Activated CD8-positive, alpha-beta memory T cell treated with anti-CD3 and anti-CD28 coated beads for 36 hours (primary cell): ENCODE data around the gene SMARCD2. TPM values are rescaled to one million over a fixed set of nuclear protein-coding genes. Genes with fewer than 3 reads are reported as not detected.

Experiments
- CTCF ChIA-PET: fragments of 350-600 bp; sonication (Branson Sonifier 250); formaldehyde crosslinking; loops from one replicate; lab custom pipeline; 2021; ENCODE audit warnings: antibody characterized with exemption; lab: Charles Lee
- POLR2A ChIA-PET: fragments of 350-600 bp; sonication (Branson Sonifier 250); formaldehyde crosslinking; loops from one replicate; lab custom pipeline; 2021; ENCODE audit warnings: antibody characterized with exemption; lab: Charles Lee
- total RNA-seq, 2 experiments: library from RNA; stranded (reverse); gene quantifications; one replicate each; pipeline ENCODE4 v1.2.3, GENCODE V29; 2021

SMARCD2 gene
- total RNA-seq, 2 experiments from 2014 or later, result 95.2 to 98.4 TPM

- CTCF ChIA-PET, result interaction anchor here (1.2 kb wide), 1 partner anchor 11 kb away, joined by 5 read pairs; no protein-coding TSS in a partner anchor
- POLR2A ChIA-PET, result no interaction called here
These were observed 12.7 kb upstream of the SMARCD2 start for GRCh38 chr17:63855185-63855584.

- CTCF ChIA-PET, result interaction anchor here (1.2 kb wide), 1 partner anchor 11 kb away, joined by 5 read pairs; no protein-coding TSS in a partner anchor
- POLR2A ChIA-PET, result no interaction called here
These were observed 12.2 kb upstream of the SMARCD2 start for GRCh38 chr17:63854709-63855108.

DNA sequence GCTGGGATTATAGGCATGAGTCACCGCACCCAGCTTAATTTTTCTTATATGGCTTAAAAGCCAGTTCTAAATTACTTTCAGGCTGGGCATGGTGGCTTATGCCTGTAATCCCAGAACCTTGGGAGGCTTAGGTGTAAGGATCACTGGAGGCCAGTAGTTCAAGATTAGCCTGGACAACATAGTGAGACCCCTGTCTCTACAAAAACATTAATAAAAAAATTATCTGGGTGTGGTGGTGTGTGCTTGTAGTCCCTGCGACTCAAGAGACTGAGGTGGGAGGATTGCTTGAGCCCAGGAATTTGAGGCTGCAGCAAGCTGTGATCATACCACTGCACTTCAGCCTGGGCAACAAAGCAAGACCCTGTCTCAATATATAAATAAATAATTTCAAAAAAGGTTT lies 10.8 kb upstream of the SMARCD2 start:
- POLR2A ChIA-PET, result no interaction called here
- CTCF ChIA-PET, result no interaction called here

GRCh38 chr17:63850401-63850800 lies 7.9 kb upstream of the SMARCD2 start:
- ChIA-PET CTCF (interaction anchor here (0.7 to 1.2 kb wide), 2 partner anchors 15 to 117 kb away, joined by 3 read pairs; no protein-coding TSS in a partner anchor), POLR2A (no interaction called here)

DNA sequence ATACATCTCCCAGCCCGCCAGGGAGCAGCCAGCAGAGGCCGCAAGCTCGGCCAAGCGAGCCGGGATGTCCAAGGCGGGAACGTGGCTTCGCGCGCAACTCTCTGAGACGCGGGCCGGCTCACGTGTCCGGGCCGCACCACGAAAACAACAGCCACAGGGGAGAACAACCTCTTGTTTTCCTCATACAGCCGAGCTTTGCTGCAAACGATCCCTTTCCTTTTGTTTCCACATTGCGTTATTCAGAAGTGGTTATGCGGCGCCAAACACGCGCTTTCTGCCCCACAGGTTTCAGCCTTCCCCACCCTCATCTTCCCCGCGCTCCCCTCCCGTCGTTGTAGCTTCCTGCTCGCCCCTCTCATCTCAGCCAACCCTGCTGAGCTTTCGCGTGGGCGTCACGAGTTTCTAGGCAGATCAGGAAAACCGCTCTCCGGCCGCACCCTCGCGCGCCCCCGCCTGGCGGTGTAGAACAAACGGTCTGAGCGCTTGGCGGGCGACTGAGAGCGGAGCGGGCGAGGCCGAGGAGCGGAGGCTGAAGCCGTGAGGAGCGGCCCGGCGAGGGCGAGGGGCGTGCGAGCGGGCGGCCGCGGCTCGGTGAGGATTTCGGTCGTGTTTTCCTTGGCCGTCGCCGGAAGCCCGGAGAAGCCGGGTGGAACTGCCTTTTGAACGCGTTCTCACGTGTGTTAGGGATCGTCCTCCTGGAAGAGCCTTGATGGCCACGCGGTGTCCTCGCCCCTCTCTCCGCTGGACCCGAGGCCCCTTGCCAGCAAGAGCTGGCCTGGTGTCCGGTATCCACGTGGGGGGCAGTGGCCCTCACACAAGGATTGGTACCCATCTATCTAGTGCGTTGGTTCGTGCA lies 6.6 kb upstream of the SMARCD2 start:
- CTCF ChIA-PET, result interaction anchor here (0.7 to 2.0 kb wide), 16 partner anchors 8 to 423 kb away, joined by 3 to 12 read pairs (median 4); no protein-coding TSS in a partner anchor
- POLR2A ChIA-PET, result interaction anchor here (1.0 to 1.6 kb wide), 4 partner anchors 23 to 297 kb away, joined by 3 read pairs; partner anchors contain the start of gene CCDC47

DNA sequence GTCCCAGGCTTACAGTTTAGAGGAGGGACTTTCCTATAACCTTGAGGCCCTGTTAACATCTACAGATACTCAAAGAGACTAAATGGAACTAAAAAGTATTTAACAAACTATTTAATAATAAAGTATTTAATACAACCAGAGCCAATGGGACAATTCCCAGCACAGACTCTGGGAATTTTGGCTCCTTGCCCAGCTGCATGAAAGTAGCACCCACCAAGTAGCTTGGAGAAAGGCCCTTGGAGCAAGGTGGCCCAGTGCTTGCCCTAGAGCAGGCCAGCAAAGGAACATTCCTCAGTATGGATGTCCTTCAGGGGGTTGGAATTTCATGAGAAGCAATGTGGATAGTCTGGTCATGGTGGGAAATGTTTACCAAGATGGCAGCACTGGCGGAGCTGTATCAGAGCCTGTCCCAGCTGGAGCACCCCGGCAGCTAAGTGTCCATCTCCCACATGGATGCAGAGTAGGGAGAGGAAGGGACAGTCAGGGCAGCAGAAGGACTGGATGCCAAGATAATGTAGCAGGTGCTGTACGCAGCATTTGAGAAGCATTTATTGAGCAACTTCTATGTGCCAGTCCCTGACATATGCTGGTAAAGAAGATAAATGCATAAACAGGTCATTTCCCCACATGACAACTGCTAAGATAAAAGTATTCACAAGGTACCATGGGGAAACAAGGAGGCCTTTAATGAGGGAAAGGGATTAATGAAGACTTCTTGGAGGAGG lies 5.2 kb upstream of the SMARCD2 start:
- ChIA-PET POLR2A (interaction anchor here (1.6 kb wide), 1 partner anchor 298 kb away, joined by 3 read pairs; no protein-coding TSS in a partner anchor), CTCF (interaction anchor here (1.1 to 2.0 kb wide), 4 partner anchors 10 to 19 kb away, joined by 3 to 12 read pairs (median 4); no protein-coding TSS in a partner anchor)

- POLR2A ChIA-PET, result no interaction called here
- CTCF ChIA-PET, result no interaction called here
These were observed 3.0 kb upstream of the SMARCD2 start for GRCh38 chr17:63845509-63845908.

DNA sequence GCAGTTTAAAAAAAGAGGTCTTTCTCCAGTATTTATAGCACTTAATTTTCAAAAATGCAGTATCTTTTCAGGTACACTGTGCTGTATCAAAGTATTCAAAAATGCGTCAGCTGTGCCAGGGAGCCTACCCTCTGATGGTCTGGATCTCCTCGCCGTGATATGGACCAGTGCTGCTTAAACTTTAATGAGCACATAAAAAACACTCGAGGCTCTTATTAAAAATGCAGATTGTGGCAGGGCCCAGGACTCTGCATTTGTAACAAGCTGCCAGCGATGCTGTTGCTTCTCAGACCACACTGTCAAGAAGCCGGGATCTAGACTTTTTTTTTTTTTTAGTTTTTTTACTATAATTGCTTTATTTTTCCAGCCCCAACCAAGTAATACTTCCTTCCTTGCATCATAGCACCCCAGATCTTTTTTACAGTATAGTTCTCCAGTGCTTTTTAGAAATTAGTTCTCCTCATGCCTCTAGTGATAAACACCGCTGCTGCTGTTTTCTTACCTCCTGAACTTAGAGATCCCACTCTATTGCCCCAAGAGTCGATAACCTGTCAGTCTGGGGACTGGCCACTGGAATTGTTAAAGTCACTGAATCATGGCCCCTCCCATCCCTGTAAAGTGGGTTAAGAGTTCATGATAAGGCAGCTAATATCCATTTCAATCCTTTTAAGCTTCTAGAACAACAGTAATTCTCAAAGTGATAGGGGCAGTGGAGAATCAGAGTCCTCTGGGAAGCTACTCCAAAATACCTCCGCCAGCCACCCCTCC lies 1.6 kb upstream of the SMARCD2 start:
- ChIA-PET CTCF (interaction anchor here (1.0 kb wide), 1 partner anchor 39 kb away, joined by 3 read pairs; no protein-coding TSS in a partner anchor), POLR2A (interaction anchor here (0.5 to 1.1 kb wide), 6 partner anchors 71 to 364 kb away, joined by 3 to 9 read pairs (median 6); partner anchors contain the start of gene CCDC47)

DNA sequence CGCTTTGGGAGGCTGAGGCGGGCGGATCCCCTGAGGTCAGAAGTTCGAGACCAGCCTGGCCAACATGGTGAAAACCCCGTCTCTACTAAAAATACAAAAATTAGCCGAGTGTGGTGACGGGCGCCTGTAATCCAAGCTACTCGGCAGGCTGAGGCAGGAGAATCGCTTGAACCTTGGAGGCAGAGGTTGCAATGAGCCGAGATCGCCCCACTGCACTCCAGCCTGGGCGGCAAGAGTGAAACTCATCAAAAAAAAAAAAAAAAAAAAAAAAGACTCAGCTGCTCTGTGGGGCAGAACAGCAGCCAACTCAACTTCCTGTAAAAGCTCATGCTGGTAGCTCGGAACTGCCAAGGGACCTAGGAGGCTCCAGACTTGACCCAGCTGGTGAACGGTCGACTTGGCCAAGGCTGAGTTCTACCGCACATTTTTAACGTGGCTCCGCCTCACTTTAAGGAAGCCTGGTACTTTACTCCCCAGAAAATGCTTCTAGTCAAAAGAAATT lies 953 bp upstream of the SMARCD2 start:
- ChIA-PET POLR2A (interaction anchor here (0.5 to 1.1 kb wide), 7 partner anchors 13 to 364 kb away, joined by 3 to 9 read pairs (median 6); partner anchors contain the start of gene CCDC47), CTCF (interaction anchor here (1.0 kb wide), 1 partner anchor 40 kb away, joined by 3 read pairs; no protein-coding TSS in a partner anchor)

DNA sequence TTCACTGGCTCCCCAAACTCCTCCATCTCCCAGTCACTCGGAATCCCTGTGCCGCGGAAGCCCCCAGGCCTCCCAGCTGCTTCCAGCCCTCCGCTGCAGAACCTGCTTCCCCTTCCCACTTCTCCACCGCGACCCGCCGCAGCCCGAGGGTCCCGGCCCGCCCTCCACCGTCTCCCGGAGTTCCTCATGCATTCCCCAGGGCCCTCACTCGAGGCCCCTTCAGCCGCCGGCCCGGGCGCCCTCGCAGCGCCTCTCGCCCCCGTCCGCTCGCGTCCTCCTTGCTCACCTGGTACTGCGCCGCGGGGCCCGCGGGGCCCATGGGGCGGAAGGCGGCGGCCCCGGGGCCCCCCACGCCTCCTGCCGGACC lies 329 bp downstream of the SMARCD2 start:
- ChIA-PET POLR2A (interaction anchor here (0.7 to 1.0 kb wide), 3 partner anchors 9 to 14 kb away, joined by 3 to 4 read pairs (median 3); no protein-coding TSS in a partner anchor), CTCF (interaction anchor here (0.9 kb wide), 1 partner anchor 227 kb away, joined by 3 read pairs; no protein-coding TSS in a partner anchor)

DNA sequence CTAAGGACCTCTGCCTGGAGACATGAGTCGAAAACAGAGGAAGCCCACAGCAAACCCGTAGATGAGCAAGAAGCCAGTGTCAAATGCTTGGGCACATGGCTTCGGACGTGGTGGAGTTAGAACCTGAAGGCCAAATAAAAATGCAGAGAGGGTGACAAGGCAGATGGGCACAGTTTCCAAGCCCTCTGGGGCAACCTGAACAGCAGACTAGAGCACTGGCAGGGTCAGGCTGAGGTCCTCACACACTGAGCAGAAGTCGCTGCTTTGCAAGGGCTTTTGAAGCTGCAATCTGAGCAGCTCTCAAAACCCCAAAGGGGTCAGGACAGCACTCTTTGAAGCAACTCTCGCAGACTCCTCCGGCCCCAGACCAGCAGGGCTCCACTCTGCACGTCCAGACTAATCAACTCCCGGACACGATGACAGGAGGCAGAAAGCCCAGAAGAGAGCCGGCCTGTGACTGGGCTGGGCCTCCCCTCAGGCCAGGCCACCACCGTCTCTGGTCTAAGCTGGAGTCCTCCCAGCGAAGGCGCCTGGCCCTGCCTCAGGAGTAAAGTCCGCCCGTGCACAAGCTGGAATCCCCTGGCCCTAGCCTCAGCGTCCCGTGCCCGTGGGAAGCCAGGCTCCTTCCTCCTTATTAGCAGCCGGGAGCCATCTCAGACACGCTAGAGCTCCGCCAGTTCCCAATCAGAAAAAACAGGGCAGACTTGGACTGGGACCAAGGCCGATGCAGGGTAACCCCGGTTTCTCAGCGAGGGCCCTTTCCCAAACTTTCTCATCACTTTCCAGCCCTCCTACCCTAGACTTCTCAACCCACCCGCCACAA lies 924 bp downstream of the SMARCD2 start:
- ChIA-PET CTCF (interaction anchor here (0.9 to 1.6 kb wide), 3 partner anchors 7 to 226 kb away, joined by 3 to 4 read pairs (median 3); no protein-coding TSS in a partner anchor), POLR2A (interaction anchor here (0.7 to 1.0 kb wide), 3 partner anchors 8 to 13 kb away, joined by 3 to 4 read pairs (median 3); no protein-coding TSS in a partner anchor)

GRCh38 chr17:63840591-63841349 lies 1.7 kb downstream of the SMARCD2 start:
- POLR2A ChIA-PET, result interaction anchor here (0.6 to 1.0 kb wide), 3 partner anchors 9 to 14 kb away, joined by 3 read pairs; partner anchors contain the start of gene PSMC5
- CTCF ChIA-PET, result interaction anchor here (0.6 to 1.6 kb wide), 6 partner anchors 8 to 255 kb away, joined by 3 to 5 read pairs (median 4); partner anchors contain the start of gene PSMC5

DNA sequence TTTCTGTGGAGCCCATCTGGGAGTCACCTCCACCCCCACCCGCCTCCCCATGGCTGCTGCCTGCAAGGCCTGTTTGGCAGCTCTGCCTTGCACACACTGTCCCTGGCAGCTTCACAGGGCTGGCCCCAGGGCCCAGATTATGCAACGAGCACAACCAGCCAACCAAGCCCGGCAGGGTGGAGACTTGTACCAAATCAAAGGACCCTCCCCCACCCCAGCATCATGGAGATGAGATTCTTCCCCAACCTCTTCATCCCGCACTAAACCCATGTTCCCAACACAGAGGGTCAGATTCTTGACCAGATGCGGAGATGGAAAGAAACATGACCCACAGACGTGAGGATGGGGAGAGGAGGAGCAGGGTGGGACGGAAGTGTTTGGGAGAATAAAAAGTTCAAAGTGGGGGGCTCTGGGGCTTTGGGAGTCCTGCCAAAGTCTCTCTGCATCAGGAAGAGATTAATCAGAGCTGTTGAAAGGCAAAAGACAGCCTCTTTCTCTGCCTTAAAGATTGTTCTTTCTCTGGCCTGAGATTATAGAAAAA lies 3.8 kb downstream of the SMARCD2 start:
- POLR2A ChIA-PET, result interaction anchor here (0.6 kb wide), 2 partner anchors 123 to 308 kb away, joined by 3 to 4 read pairs; no protein-coding TSS in a partner anchor
- CTCF ChIA-PET, result interaction anchor here (0.6 to 1.2 kb wide), 2 partner anchors 83 to 140 kb away, joined by 3 to 4 read pairs; no protein-coding TSS in a partner anchor

- ChIA-PET CTCF (interaction anchor here (0.6 to 1.2 kb wide), 3 partner anchors 10 to 140 kb away, joined by 3 to 4 read pairs (median 3); no protein-coding TSS in a partner anchor), POLR2A (no interaction called here)
These were observed 4.4 kb downstream of the SMARCD2 start for GRCh38 chr17:63837962-63838600.

DNA sequence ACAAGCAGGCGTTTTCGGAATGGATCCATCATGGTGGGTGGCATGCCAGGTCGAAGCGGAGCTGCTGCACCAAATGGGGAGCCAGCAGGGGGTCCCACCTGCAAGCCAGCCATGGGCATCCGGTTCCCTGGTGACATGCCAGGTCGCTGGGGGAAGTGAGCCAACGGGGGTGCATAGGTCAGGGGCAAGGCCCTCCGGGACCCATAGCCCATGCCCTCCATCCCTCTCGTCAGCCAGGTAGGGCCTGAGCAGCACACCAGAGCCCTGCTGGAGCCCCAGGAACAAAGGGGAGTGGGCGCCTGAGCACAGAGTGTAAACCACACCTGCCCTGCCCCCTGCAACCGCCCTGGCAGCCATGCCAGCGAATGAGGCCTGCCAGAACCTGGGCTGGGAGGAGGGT lies 5.0 kb downstream of the SMARCD2 start:
- CTCF ChIA-PET, result interaction anchor here (0.9 kb wide), 1 partner anchor 11 kb away, joined by 3 read pairs; no protein-coding TSS in a partner anchor
- POLR2A ChIA-PET, result no interaction called here
